K562 (cell line): ENCODE data around the gene B3GAT1. TPM values are rescaled to one million over a fixed set of nuclear protein-coding genes. Genes with fewer than 3 reads are reported as not detected.

Experiments used
- ATAC-seq: fragments of 200-7000 bp; cut with Tn5 transposase; 3 replicates; pipeline ENCODE4 v1.9.1; 2020; ENCODE audit warnings: moderate library complexity
- BruUV-seq: library from RNA; stranded (reverse); fragments of 400-500 nt; replicated peaks from 2 replicates; lab custom pipeline; 2021; lab: Mats Ljungman, UMichigan
- CTCF ChIA-PET: fragments of 300-600 bp; formaldehyde crosslinking; extraction: SDS; loops from one replicate; lab custom pipeline; 2021; ENCODE audit warnings: low intra/inter-chr PET ratio; lab: Yijun Ruan, JAX
- POLR2A ChIA-PET: fragments of 300-600, 350-650 bp; sonication (Branson Sonifier 250); formaldehyde crosslinking; extraction: SDS; loops from one replicate; lab custom pipeline; 2021; ENCODE audit warnings: antibody characterized with exemption, inconsistent platforms; lab: Yijun Ruan, JAX
- DNase-seq, 4 experiments: peaks; one replicate each; pipeline versions ENCODE4 v3.0.0 to v3.0.0-alpha.2; 2011 to 2018; ENCODE audit warnings: low spot score in 3 of 4, mixed read lengths in 3 of 4; ENCODE audit errors: extremely low read depth in 1 of 4
- FAIRE-seq: peaks from 2 replicates; lab custom pipeline; 2011; peaks lifted over from hg19 to GRCh38; lab: Jason Lieb, UNC
- H2AFZ ChIP-seq: 2 replicates; pipeline ENCODE4 v1.6.0; 2011; ENCODE audit warnings: low read depth, low read length, control low read depth, inconsistent platforms
- H3K27ac ChIP-seq: fragments of 200-600 bp; 3 replicates; pipeline ENCODE4 v1.8.0; 2011; ENCODE audit warnings: low read depth, mild to moderate bottlenecking, control low read depth, inconsistent platforms, low read length, moderate library complexity, mixed read lengths; ENCODE audit errors: extremely low read depth
- H3K27me3 ChIP-seq, 2 experiments: fragments of 300-600 bp in 1 of 2; 2 replicates in 1 of 2; 3 replicates in 1 of 2; pipeline versions ENCODE4 v1.6.0 to v1.8.0; 2011; ENCODE audit warnings: inconsistent platforms in 2 of 2, low read length in 2 of 2, mild to moderate bottlenecking in 1 of 2, mixed read lengths in 1 of 2, moderate library complexity in 1 of 2; ENCODE audit not compliant: control insufficient read depth in 2 of 2, insufficient read depth in 2 of 2
- H3K36me3 ChIP-seq: fragments of 300-600 bp; 3 replicates; pipeline ENCODE4 v1.8.0; 2011; ENCODE audit warnings: mild to moderate bottlenecking, low read length, inconsistent platforms; ENCODE audit not compliant: control insufficient read depth, insufficient read depth
- H3K4me1 ChIP-seq, 2 experiments: fragments of 200-600 bp in 1 of 2; replicated peaks in 1 of 2; 2 replicates in 1 of 2; 3 replicates in 1 of 2; pipeline versions ENCODE4 v1.5.1 to v1.8.0; 2011; ENCODE audit warnings: inconsistent platforms in 2 of 2, low read length in 2 of 2, mild to moderate bottlenecking in 1 of 2, mixed read lengths in 1 of 2, moderate library complexity in 1 of 2; ENCODE audit not compliant: control insufficient read depth in 2 of 2, insufficient read depth in 2 of 2
- H3K4me2 ChIP-seq: 2 replicates; pipeline ENCODE4 v1.6.1; 2011; ENCODE audit warnings: low read length, control low read depth, inconsistent platforms, mixed read lengths; ENCODE audit not compliant: insufficient read depth
- H3K4me3 ChIP-seq: fragments of 200-600 bp; sonication (generic), shearing (Covaris generic); 2 replicates; pipeline ENCODE4 v1.5.1; 2016; ENCODE audit warnings: control low read depth, inconsistent platforms
- H3K79me2 ChIP-seq: fragments of 200-600 bp; 3 replicates; pipeline ENCODE4 v1.8.0; 2011; ENCODE audit warnings: low read length, inconsistent platforms; ENCODE audit not compliant: control insufficient read depth, insufficient read depth
- H3K9ac ChIP-seq, 2 experiments: 2 replicates each; pipeline versions ENCODE4 v1.6.0 to v1.6.1; 2011; ENCODE audit warnings: low read depth in 2 of 2, low read length in 2 of 2, control low read depth in 1 of 2, inconsistent platforms in 1 of 2, mild to moderate bottlenecking in 1 of 2, mixed read lengths in 1 of 2; ENCODE audit not compliant: insufficient read depth in 1 of 2
- H3K9me1 ChIP-seq: one replicate; pipeline ENCODE4 v1.6.0; 2011; ENCODE audit warnings: inconsistent platforms, mild to moderate bottlenecking, low read length, moderate library complexity; ENCODE audit not compliant: control insufficient read depth, insufficient read depth
- H3K9me3 ChIP-seq: replicated peaks from 2 replicates; pipeline ENCODE4 v1.5.1; 2011; ENCODE audit warnings: low read depth, low read length, inconsistent platforms; ENCODE audit not compliant: control insufficient read depth, insufficient read depth
- H4K20me1 ChIP-seq: replicated peaks from 2 replicates; pipeline ENCODE4 v1.6.1; 2011; ENCODE audit warnings: low read length, inconsistent platforms, mixed read lengths; ENCODE audit not compliant: control insufficient read depth, insufficient read depth
- ASH1L ChIP-seq: fragments of 450-650 bp; IDR thresholded peaks from 2 replicates; pipeline ENCODE4 v1.6.1; 2018; ENCODE audit warnings: borderline replicate concordance, mild to moderate bottlenecking, low read depth; ENCODE audit not compliant: partially characterized antibody
- C11orf30 ChIP-seq: fragments of 450-650 bp; IDR thresholded peaks from 2 replicates; pipeline ENCODE4 v1.6.1; 2016; ENCODE audit warnings: low read depth, mild to moderate bottlenecking
- CREBBP ChIP-seq: IDR thresholded peaks from one replicate; pipeline ENCODE4 v1.6.1; 2012; ENCODE audit warnings: low read depth, mild to moderate bottlenecking, control low read depth, inconsistent platforms, low read length
- E2F3 ChIP-seq: fragments of 250-450 bp; sonication (Bioruptor Pico); IDR thresholded peaks from 2 replicates; pipeline ENCODE4 v1.4.0; 2020; ENCODE audit warnings: mild to moderate bottlenecking
- FOXO4 ChIP-seq: fragments of 450-650 bp; formaldehyde crosslinking; IDR thresholded peaks from 2 replicates; pipeline ENCODE4 v1.4.0; 2020; ENCODE audit warnings: mild to moderate bottlenecking, moderate library complexity
- HSF4 ChIP-seq: fragments of 250-450 bp; sonication (Bioruptor Pico); IDR thresholded peaks from 2 replicates; pipeline ENCODE4 v2.1.2; 2022; ENCODE audit warnings: mild to moderate bottlenecking, moderate library complexity, borderline replicate concordance
- KAT7 ChIP-seq: sonication (generic); formaldehyde crosslinking; IDR thresholded peaks from 2 replicates; pipeline ENCODE4 v1.8.0; 2022; ENCODE audit warnings: missing genetic modification reagents, mild to moderate bottlenecking, borderline replicate concordance
- KLF16 ChIP-seq: IDR thresholded peaks from 2 replicates; pipeline ENCODE4 v1.6.1; 2016; ENCODE audit warnings: antibody characterized with exemption
- MEF2A ChIP-seq: IDR thresholded peaks from 2 replicates; pipeline ENCODE4 v1.6.1; 2011; ENCODE audit warnings: low read depth, mild to moderate bottlenecking, low read length, moderate library complexity; ENCODE audit not compliant: control insufficient read depth
- NFIX ChIP-seq: fragments of 250-450 bp; sonication (Bioruptor Pico); IDR thresholded peaks from 2 replicates; pipeline ENCODE4 v1.4.0; 2020; ENCODE audit warnings: low read depth, mild to moderate bottlenecking, moderate library complexity
- NR2C1 ChIP-seq, 2 experiments: fragments of 450-650 bp; IDR thresholded peaks; 2 replicates each; pipeline ENCODE4 v1.6.1; 2017; ENCODE audit warnings: mild to moderate bottlenecking in 2 of 2, antibody characterized with exemption in 1 of 2, inconsistent platforms in 1 of 2, missing compliant biosample characterization in 1 of 2, missing genetic modification characterization in 1 of 2
- RFX7 ChIP-seq: fragments of 250-450 bp; sonication (Bioruptor Pico); IDR thresholded peaks from 2 replicates; pipeline ENCODE4 v1.5.1; 2021; ENCODE audit warnings: mild to moderate bottlenecking
- SIN3B ChIP-seq: fragments of 450-650 bp; IDR thresholded peaks from 2 replicates; pipeline ENCODE4 v1.6.1; 2017; ENCODE audit warnings: low read depth, mild to moderate bottlenecking, moderate library complexity
- SRF ChIP-seq, 2 experiments: fragments of 250-450, 450-650 bp in 1 of 2; sonication (Bioruptor Pico) in 1 of 2; sonication (generic) in 1 of 2; formaldehyde crosslinking; IDR thresholded peaks; 2 replicates each; pipeline versions ENCODE4 v1.5.0 to v1.5.1; 2020 to 2022; ENCODE audit warnings: mild to moderate bottlenecking in 1 of 2, missing genetic modification reagents in 1 of 2
- VEZF1 ChIP-seq: fragments of 200-800 bp; sonication (Bioruptor generic); IDR thresholded peaks from 2 replicates; pipeline ENCODE4 v1.6.1; 2017; ENCODE audit warnings: missing genetic modification characterization, missing compliant biosample characterization
- ZBTB9 ChIP-seq: fragments of 450-650 bp; formaldehyde crosslinking; IDR thresholded peaks from 2 replicates; pipeline ENCODE4 v1.4.0; 2020; ENCODE audit warnings: mild to moderate bottlenecking, moderate library complexity
- ZFP36 ChIP-seq: fragments of 150-350 bp; IDR thresholded peaks from 2 replicates; pipeline ENCODE4 v1.6.1; 2018; ENCODE audit warnings: low read length, low read depth; ENCODE audit not compliant: partially characterized antibody
- ZNF507 ChIP-seq: conservative IDR thresholded peaks from 2 replicates; pipeline ENCODE4 v1.6.1; 2017; ENCODE audit warnings: missing genetic modification characterization, missing compliant biosample characterization
- ZNF77 ChIP-seq: fragments of 250-450 bp; sonication (Bioruptor Pico); IDR thresholded peaks from 2 replicates; pipeline ENCODE4 v1.5.0; 2020
- WGBS: fragments of 100-300 bp; shearing (Covaris generic); methylation state at CpG from one replicate; pipeline ENCODE4 v1.1.6; 2016; ENCODE audit warnings: low coverage, mixed read lengths; ENCODE audit not compliant: insufficient coverage; ENCODE audit errors: missing lambda C conversion rate; 5-methylcytosine and 5-hydroxymethylcytosine counted together
- in situ Hi-C: fragments of 300-500 bp; cut with MboI; formaldehyde crosslinking; loops from 4 replicates; pipeline ENCODE4 v1.15.0; 2018; ENCODE audit warnings: inconsistent platforms, mixed read lengths
- intact Hi-C: fragments of 100-400 bp; cut with micrococcal nuclease; formaldehyde crosslinking; loops from 2 replicates; pipeline ENCODE4 v1.14.2; 2022
- polyA plus RNA-seq, 8 experiments: library from polyadenylated mRNA; depleted of rRNA in 4 of 8; stranded (reverse) in 5 of 8; unstranded in 3 of 8; fragments of >200 nt; fragmentation: Nextera tagmentation in 2 of 8; fragmentation: Illumina TruSeq in 1 of 8; extraction: Ambion mirVana in 2 of 8; extraction: Trizol in 1 of 8; gene quantifications; 2 replicates each; pipeline versions ENCODE4 v1.2.1 to v1.2.3, GENCODE V29; 2011 to 2014; ENCODE audit warnings: inconsistent platforms in 1 of 8, missing spikeins in 1 of 8
- total RNA-seq, 7 experiments: library from RNA; depleted of rRNA in 6 of 7; stranded (reverse); fragments of >200 nt in 6 of 7; fragmentation: Illumina TruSeq in 2 of 7; extraction: Trizol in 2 of 7; gene quantifications; 2 replicates each; pipeline versions ENCODE4 v1.2.1 to v1.2.3, GENCODE V29; 2011 to 2021; ENCODE audit warnings: low replicate concordance in 1 of 7

The B3GAT1 gene
- total and polyA plus RNA-seq, 9 of the 15 experiments (the other 6 are each of a cell fraction or from before 2014, with no cell fraction given), result 0.01 to 0.53 (median 0.14) TPM; not detected in 1

- Histone ChIP-seq H3K27me3 (peaks cover 1 to 70% of the 10 kb centered on the region in 2 experiments; a peak in 4 of 5 replicates), H3K27ac (no peak overlapping the region), H2AFZ (no peak overlapping the region), H3K9me3 (no peaks in the 10 kb centered on the region), H3K79me2 (no peaks in the 10 kb centered on the region), H3K36me3 (no peaks in the 10 kb centered on the region), H3K4me1 (no peaks in the 10 kb centered on the region), H3K9ac (no peak overlapping the region), H3K9me1 (no peaks in the 10 kb centered on the region)
- POLR2A ChIA-PET, result no interaction called here
- CTCF ChIA-PET, result no interaction called here
- ATAC-seq, result no peak
- no peak for FAIRE-seq
- WGBS, result 1% methylated on average over 8 of the region's 8 CpGs
- BruUV-seq, result no TSS peak
- TF ChIP-seq CREBBP, result no peak
- no peak for TF ChIP-seq C11orf30
- no peak for TF ChIP-seq NFIX
- TF ChIP-seq ASH1L, result no peak
- TF ChIP-seq ZFP36, result no peak
- no peak for TF ChIP-seq HSF4 (CRISPR knock-in tag)
- no peak for TF ChIP-seq ZNF507 (tag)
- no peak for TF ChIP-seq KAT7 (CRISPR knock-in tag)
- TF ChIP-seq NR2C1 (IDR thresholded peaks at IDR 0.05), result no peak
- TF ChIP-seq NR2C1 (tag; IDR thresholded peaks at IDR 0.05), result no peak
- TF ChIP-seq RFX7, result no peak
- TF ChIP-seq ZBTB9 (CRISPR knock-in tag), result no peak
- TF ChIP-seq VEZF1 (CRISPR knock-in tag), result no peak
- TF ChIP-seq KLF16, result no peak
- TF ChIP-seq SRF (CRISPR knock-in tag; IDR thresholded peaks at IDR 0.05), result no peak
- no peak for TF ChIP-seq ZNF77 (CRISPR knock-in tag)
- TF ChIP-seq MEF2A, result no peak
- no peak for TF ChIP-seq SIN3B
- TF ChIP-seq FOXO4 (CRISPR knock-in tag), result no peak
- TF ChIP-seq E2F3 (CRISPR knock-in tag), result no peak
- TF ChIP-seq, all 486 proteins: peak for 0
- intact Hi-C loops (loop anchor here (10.0 kb wide), 1 partner anchor 326 kb away; no protein-coding TSS in a partner anchor), in situ Hi-C loops (no loop called here)
- Histone ChIP-seq H4K20me1 (peaks cover 3% of the 10 kb centered on the region; the same call in 1 of the 2 replicates), H3K4me3 (no peak overlapping the region), H3K4me2 (no peak overlapping the region)
- DNase-seq, result no peak
Observed at GRCh38 chr11:134399293-134399654, 12.8 kb downstream of the B3GAT1 start.
